ENCODE data around the gene SYMPK.

SYMPK gene

GRCh38 chr19:45824531-45825262 lies 38.2 kb downstream of the SYMPK start:
- no peak for DNase-seq

GRCh38 chr19:45824041-45824471 lies 38.9 kb downstream of the SYMPK start:
- DNase-seq = no peak

GRCh38 chr19:45823182-45823581 lies 39.8 kb downstream of the SYMPK start:
- no peak for DNase-seq

- no peak for DNase-seq
Observed at GRCh38 chr19:45822716-45823115, 40.2 kb downstream of the SYMPK start.

GRCh38 chr19:45821570-45821969 lies 41.4 kb downstream of the SYMPK start:
- DNase-seq = no peak

GRCh38 chr19:45821103-45821521 lies 41.8 kb downstream of the SYMPK start:
- DNase-seq = no peak

GRCh38 chr19:45820413-45821102 lies 42.4 kb downstream of the SYMPK start:
- DNase-seq = no peak

- DNase-seq = no peak
Observed at GRCh38 chr19:45819769-45820168, 43.2 kb downstream of the SYMPK start.

- no peak for DNase-seq
Observed at GRCh38 chr19:45817725-45818301, 45.1 kb downstream of the SYMPK start.

GRCh38 chr19:45817010-45817724 lies 45.8 kb downstream of the SYMPK start:
- DNase-seq = peak; percentile 99

GRCh38 chr19:45816236-45817009 lies 46.5 kb downstream of the SYMPK start:
- DNase-seq = no peak

GRCh38 chr19:45815481-45816216 lies 47.3 kb downstream of the SYMPK start:
- DNase-seq = no peak

GRCh38 chr19:45814851-45815480 lies 48.0 kb downstream of the SYMPK start, which contains the start of gene RSPH6A:
RSPH6A (minus strand) TSS chr19:45815308; CDS start chr19:45815176, 132 bp downstream.
- no peak for DNase-seq

- DNase-seq = no peak
Observed at GRCh38 chr19:45814166-45814780, 48.7 kb downstream of the SYMPK start.

GRCh38 chr19:45812297-45812696 lies 50.6 kb downstream of the SYMPK start:
- DNase-seq = no peak

- DNase-seq = no peak
Observed at GRCh38 chr19:45809643-45810159, 53.2 kb downstream of the SYMPK start.

GRCh38 chr19:45805719-45806118 lies 57.2 kb downstream of the SYMPK start:
- no peak for DNase-seq

- DNase-seq = no peak
Observed at GRCh38 chr19:45804959-45805230, 58.1 kb downstream of the SYMPK start.

- no peak for DNase-seq
Observed at GRCh38 chr19:45804140-45804958, 58.6 kb downstream of the SYMPK start.
